Measurements from ENCODE around the gene CCP110. TPM values are rescaled to one million over a fixed set of nuclear protein-coding genes. Genes with fewer than 3 reads are reported as not detected.

The CCP110 gene
- total and polyA plus RNA-seq, 2 donors from 2014 or later = 3.5 to 14.5 TPM

- Histone ChIP-seq H3K9ac (ENCODE audit: low read length in 3 of 3) (no peak overlapping the region), H3K4me3 (ENCODE audit: low read length in 3 of 3) (no peak overlapping the region), H3K9me3 (ENCODE audit: control insufficient read depth in 2 of 3, insufficient read depth in 1 of 3, low read length in 3 of 3) (peaks cover 0 to 2% (median 0%) of the 10 kb centered on the region in 3 donors), H3K27ac (ENCODE audit: low read depth in 2 of 2, low read length in 2 of 2) (no peak overlapping the region), H3K27me3 (ENCODE audit: control insufficient read depth, insufficient read depth, low read length) (no peaks in the 10 kb centered on the region), H3K4me1 (ENCODE audit: control insufficient read depth in 2 of 3, insufficient read depth in 2 of 3, low read depth in 1 of 3, low read length in 3 of 3) (no peaks in the 10 kb centered on the region), H3K36me3 (ENCODE audit: control insufficient read depth in 2 of 3, insufficient read depth in 3 of 3, low read length in 3 of 3) (no peaks in the 10 kb centered on the region)
- TF ChIP-seq CTCF (IDR thresholded peaks at IDR 0.05; ENCODE audit: borderline replicate concordance, extremely low read depth, insufficient read depth) = no peak
- DNase-seq = no peak
- intact Hi-C loops (cut with DNase I) = no loop called here
- FAIRE-seq = no peak
Observed at GRCh38 chr16:19479302-19479721, 44.4 kb upstream of the CCP110 start.

- Histone ChIP-seq H3K4me3 (ENCODE audit: low read length in 3 of 3) (no peak overlapping the region), H3K4me1 (ENCODE audit: control insufficient read depth in 2 of 3, insufficient read depth in 2 of 3, low read depth in 1 of 3, low read length in 3 of 3) (no peaks in the 10 kb centered on the region), H3K9ac (ENCODE audit: low read length in 3 of 3) (no peak overlapping the region), H3K36me3 (ENCODE audit: control insufficient read depth in 2 of 3, insufficient read depth in 3 of 3, low read length in 3 of 3) (no peaks in the 10 kb centered on the region), H3K27me3 (ENCODE audit: control insufficient read depth, insufficient read depth, low read length) (no peaks in the 10 kb centered on the region), H3K27ac (ENCODE audit: low read depth in 2 of 2, low read length in 2 of 2) (no peak overlapping the region), H3K9me3 (ENCODE audit: control insufficient read depth in 2 of 3, insufficient read depth in 1 of 3, low read length in 3 of 3) (peaks cover 0 to 2% (median 0%) of the 10 kb centered on the region in 3 donors)
- FAIRE-seq (no peak), DNase-seq (no peak)
- no peak for TF ChIP-seq CTCF (IDR thresholded peaks at IDR 0.05; ENCODE audit: borderline replicate concordance, extremely low read depth, insufficient read depth)
- intact Hi-C loops (cut with DNase I) = no loop called here
Observed at GRCh38 chr16:19481296-19481695, 42.4 kb upstream of the CCP110 start.

- intact Hi-C loops (cut with DNase I) = no loop called here
- H3K9ac ChIP-seq (ENCODE audit: low read length in 3 of 3) = no peak overlapping the region
- no peak for DNase-seq
- no peak overlapping the region for H3K4me3 ChIP-seq (ENCODE audit: low read length in 3 of 3)
- H3K27ac ChIP-seq (ENCODE audit: low read depth in 2 of 2, low read length in 2 of 2) = no peak overlapping the region
- FAIRE-seq = no peak
- H3K27me3 ChIP-seq (ENCODE audit: control insufficient read depth, insufficient read depth, low read length) = no peaks in the 10 kb centered on the region
- peaks cover 0 to 2% (median 0%) of the 10 kb centered on the region in 3 donors for H3K9me3 ChIP-seq (ENCODE audit: control insufficient read depth in 2 of 3, insufficient read depth in 1 of 3, low read length in 3 of 3)
- no peaks in the 10 kb centered on the region for H3K4me1 ChIP-seq (ENCODE audit: control insufficient read depth in 2 of 3, insufficient read depth in 2 of 3, low read depth in 1 of 3, low read length in 3 of 3)
- no peak for TF ChIP-seq CTCF (IDR thresholded peaks at IDR 0.05; ENCODE audit: borderline replicate concordance, extremely low read depth, insufficient read depth)
- no peaks in the 10 kb centered on the region for H3K36me3 ChIP-seq (ENCODE audit: control insufficient read depth in 2 of 3, insufficient read depth in 3 of 3, low read length in 3 of 3)
Observed at GRCh38 chr16:19481769-19482168, 42.0 kb upstream of the CCP110 start.

GRCh38 chr16:19482291-19482690 is 41.5 kb upstream of the CCP110 start:
- no peak overlapping the region for H3K27ac ChIP-seq (ENCODE audit: low read depth in 2 of 2, low read length in 2 of 2)
- no peaks in the 10 kb centered on the region for H3K4me1 ChIP-seq (ENCODE audit: control insufficient read depth in 2 of 3, insufficient read depth in 2 of 3, low read depth in 1 of 3, low read length in 3 of 3)
- TF ChIP-seq CTCF (IDR thresholded peaks at IDR 0.05; ENCODE audit: borderline replicate concordance, extremely low read depth, insufficient read depth) = no peak
- no peaks in the 10 kb centered on the region for H3K36me3 ChIP-seq (ENCODE audit: control insufficient read depth in 2 of 3, insufficient read depth in 3 of 3, low read length in 3 of 3)
- intact Hi-C loops (cut with DNase I) = no loop called here
- H3K9me3 ChIP-seq (ENCODE audit: control insufficient read depth in 2 of 3, insufficient read depth in 1 of 3, low read length in 3 of 3) = peaks cover 0 to 2% (median 0%) of the 10 kb centered on the region in 3 donors
- H3K9ac ChIP-seq (ENCODE audit: low read length in 3 of 3) = no peak overlapping the region
- FAIRE-seq (no peak), DNase-seq (no peak)
- no peaks in the 10 kb centered on the region for H3K27me3 ChIP-seq (ENCODE audit: control insufficient read depth, insufficient read depth, low read length)
- no peak overlapping the region for H3K4me3 ChIP-seq (ENCODE audit: low read length in 3 of 3)

Measured in kidney (tissue), 14 donors.